NCI-H1048 (cell line): ENCODE data around the gene PTH2.
"Not testable (repeated sequence)": the region's sequence is repeated elsewhere in the genome, so short reads cannot be mapped to it uniquely, and the experiment has no call there.

Experiments used
- DNase-seq: peaks from one replicate; lab custom pipeline; 2025; lab: John Stamatoyannopoulos, UW

The PTH2 gene, protein sequence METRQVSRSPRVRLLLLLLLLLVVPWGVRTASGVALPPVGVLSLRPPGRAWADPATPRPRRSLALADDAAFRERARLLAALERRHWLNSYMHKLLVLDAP

DNA sequence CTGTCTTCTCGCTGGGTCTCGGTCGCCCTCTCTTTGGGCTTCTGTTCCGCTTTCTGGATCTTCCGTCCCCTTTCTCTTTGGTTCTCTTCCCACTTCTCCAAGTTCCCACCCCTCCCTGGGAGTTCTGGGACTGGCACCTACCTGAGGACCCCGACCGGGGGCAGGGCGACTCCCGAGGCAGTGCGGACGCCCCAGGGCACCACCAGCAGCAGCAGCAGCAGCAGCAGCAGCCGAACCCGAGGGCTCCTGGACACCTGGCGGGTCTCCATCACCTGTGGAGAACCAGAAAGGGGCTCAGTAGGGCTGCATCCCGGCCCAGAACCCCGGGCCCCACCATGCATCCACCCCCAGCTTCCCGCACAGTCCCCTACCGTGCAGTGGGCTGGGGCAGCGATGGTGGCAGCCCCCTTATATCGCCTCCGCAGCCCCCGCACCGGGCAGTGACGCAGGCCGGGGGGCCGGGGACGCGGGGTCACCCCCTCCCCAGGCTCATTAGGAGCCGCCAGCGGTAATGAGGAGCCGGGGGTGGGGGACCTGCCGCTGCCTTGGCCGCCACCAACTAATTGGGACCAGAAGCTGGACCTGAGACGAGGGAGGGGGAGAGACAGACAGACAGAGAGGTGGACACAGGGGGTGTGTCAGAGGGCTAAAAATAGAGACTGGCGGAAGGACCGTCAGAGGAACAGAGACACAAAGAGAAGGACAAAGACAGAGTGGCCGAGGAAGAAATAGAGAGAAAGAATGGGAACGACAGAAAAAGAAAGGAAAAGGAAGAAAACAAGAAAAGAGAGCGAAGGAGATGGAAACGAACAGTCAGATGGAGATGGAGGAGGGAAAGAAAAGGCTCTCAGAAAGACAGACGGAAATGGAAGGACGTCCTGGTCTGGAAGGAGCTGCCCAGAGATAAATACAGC lies at the start of gene PTH2:
Gene PTH2 (minus strand): TSS at position 371 of the 914 bp plus-strand sequence. CDS start 102 bp downstream, at position 269.
- no peak for DNase-seq

DNA sequence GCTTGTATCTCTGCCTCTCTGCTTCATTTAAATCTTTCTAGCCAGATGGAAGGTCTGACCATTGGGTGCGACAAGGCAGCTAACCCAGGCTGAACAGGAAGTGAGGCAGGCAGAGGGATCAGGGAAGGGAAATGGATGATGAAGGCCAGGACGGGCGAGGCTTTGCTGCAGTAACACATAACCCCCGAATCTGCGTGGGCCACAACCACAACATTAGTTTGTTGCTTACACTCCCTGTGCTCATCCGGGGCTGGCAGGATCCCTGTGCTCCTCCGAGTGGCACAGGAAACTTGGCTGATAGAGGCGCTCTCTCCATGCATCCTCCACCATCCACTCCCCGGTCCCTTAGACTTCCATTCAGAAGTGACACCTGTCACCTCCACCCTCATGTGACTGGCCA lies 49.7 kb upstream of the PTH2 start:
- DNase-seq: no peak

DNA sequence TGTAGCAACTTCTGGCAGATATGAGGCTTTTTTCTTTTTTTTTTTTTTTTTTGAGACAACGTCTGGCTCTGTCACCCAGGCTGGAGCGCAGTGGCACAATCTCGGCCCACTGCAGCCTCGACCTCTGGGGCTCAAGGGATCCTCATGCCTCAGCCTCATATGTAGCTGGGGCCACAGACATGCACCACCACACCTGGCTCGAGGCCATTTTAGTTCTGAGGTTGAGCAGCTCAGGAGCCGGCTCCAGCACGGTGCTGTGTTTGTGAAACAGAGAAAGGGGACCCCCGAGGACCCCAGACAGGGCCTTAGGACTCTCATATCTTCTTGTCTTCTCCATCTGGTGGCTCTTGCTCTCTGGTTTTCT lies 47.4 kb upstream of the PTH2 start:
- no peak for DNase-seq

DNA sequence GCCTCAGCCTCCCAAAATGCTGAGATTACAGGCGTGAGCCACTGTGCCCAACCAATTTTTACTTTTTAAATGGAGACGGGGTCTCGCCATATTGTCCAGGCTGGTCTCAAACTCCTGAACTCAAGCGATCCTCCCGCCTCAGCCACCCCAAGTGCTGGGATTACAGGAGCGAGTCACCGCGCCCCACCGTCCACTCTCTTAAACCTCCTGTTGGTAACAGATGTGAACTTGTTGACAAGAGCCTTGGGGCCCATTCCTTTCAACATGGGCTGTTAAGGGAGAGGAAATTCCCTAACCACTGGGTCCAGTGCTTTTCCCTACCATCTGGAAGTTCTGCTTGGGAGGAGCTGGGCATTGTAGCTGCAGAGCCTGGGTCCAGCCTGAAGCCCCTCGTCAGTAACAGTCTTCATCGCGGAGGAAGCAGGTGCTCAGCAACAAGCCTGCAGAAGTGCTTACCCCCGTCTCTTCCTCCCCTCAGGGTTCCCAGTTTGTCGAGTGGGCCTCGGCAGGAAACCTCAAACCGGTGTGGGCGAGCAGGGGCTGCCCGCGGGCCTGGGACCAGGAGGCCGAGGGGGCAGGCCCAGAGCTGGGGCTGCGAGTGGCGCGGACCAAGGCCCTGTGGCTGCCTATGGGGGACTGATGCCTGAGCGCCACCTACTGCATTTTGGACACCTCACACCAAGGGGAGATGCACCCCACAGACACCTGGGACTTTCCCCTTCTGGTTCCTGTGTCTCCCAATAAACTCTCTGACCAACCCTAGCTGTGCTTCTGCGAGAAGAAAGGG lies 46.8 kb upstream of the PTH2 start:
- no peak for DNase-seq

DNA sequence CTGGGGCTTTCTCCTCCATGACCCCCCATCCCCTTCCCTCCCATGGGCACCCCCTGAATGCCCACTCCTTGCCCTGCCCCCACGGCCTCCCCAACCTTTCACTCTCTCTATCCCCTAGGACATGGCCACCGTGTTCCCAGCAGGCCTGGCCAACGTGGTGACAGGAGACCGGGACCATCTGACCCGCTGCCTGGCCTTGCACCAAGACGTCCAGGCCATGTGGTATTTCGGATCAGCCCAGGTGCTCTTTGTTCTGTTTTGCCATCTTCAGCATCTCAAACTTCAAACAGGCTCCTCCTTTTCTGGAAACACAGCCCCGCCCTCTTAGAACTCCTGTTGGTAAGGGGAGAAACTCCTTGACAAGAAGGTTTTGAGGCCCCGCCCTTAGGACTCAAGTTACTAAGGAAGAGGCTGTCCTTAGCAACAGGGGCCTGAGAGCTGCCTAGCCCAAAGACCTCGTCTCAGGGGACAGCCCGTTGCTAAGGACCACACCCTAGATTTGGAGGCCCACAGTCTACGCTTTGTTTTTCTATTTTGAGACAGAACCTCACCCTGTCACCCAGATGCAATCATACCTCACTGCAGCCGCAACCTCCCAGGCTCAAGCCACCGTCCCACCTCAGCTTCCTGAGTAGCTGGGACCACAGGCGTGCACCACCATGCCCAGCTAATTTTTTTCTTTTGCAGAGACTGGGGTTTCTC lies 45.7 kb upstream of the PTH2 start:
- DNase-seq: no peak

DNA sequence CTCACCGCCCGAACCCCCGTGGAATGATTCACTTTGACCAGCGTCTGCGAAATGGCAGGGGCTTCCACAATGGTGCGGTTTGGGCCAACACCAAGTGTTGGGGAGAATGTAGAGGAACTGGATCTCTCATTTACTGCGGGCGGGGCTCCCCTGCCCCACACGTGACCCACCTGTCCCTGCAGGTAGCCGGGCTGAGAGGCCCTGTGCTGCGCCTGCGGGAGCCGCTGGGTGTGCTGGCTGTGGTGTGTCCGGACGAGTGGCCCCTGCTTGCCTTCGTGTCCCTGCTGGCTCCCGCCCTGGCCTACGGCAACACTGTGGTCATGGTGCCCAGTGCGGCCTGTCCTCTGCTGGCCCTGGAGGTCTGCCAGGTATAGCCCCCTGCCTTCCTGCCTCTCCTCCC lies 45.0 kb upstream of the PTH2 start:
- no peak for DNase-seq

DNA sequence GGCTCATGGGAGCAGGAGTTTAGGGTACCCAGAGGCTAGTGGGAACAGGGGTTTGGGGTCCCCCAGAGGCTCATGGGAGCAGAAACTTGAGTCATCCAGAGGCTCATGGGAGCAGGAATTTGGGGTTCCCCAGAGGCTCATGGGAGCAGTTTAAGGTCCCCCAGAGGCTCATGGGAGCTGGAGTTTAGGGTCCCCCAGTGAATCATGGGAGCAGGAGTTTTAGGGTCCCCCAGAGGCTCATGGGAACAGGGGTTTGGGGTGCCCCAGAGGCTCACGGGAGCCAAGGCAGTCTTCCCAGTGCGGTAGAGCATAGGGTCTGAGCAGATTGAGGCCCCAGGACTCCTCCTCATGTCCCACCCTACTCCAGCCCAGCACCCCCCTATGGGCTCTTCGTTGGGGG lies 42.1 kb upstream of the PTH2 start:
- DNase-seq: no peak

DNA sequence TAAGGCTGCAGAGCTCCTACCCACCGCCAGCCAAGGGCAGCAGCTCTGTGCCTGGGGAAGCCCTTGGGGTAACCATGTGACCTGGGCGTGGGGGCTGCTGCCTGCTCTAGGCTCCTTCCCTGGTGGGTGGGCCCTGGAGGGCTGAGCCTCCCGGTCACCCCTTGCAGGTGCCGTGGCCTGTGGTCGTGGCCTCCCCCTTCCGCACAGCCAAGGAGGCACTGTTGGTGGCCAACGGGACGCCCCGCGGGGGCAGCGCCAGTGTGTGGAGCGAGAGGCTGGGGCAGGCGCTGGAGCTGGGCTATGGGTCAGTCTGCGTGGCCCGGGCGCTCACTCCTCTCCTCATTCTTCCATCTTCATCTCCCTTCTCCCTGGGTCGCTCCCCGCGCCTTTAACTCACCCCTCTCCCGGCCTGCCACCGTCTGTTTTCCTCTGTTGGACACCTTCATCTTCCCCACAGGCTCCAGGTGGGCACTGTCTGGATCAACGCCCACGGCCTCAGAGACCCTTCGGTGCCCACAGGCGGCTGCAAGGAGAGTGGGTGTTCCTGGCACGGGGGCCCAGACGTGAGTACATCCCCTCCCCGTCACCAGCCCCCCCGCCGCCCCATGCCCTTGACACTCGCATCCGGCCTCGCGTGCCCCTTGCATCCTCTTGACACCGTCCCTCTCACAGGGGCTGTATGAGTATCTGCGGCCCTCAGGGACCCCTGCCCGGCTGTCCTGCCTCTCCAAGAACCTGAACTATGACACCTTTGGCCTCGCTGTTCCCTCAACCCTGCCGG lies 40.9 kb upstream of the PTH2 start:
- no peak for DNase-seq

DNA sequence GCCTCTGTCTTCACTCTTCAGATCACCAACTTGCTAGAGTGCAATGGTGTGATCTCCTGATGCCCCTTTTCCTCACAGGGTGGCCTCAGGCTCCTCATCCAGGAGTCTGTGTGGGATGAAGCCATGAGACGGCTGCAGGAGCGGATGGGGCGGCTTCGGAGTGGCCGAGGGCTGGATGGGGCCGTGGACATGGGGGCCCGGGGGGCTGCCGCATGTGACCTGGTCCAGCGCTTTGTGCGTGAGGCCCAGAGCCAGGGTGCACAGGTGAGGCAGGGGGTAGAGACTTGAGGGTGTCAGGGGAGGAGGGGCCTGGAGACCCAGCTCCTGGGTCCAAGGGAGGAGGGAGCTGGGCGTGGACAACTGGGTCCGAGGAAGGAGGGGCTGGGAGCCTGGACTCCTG lies 39.3 kb upstream of the PTH2 start:
- no peak for DNase-seq

DNA sequence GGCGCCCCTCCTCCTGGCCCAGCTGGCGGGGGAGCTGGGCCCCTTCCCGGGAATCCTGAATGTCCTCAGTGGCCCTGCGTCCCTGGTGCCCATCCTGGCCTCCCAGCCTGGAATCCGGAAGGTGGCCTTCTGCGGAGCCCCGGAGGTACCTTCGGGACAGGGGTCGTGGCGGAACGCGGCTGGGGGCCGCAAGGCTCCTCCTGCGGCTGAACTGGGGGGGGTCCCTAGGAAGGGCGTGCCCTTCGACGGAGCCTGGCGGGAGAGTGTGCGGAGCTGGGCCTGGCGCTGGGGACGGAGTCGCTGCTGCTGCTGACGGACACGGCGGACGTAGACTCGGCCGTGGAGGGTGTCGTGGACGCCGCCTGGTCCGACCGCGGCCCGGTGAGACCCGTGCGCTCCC lies 38.4 kb upstream of the PTH2 start:
- DNase-seq: no peak

DNA sequence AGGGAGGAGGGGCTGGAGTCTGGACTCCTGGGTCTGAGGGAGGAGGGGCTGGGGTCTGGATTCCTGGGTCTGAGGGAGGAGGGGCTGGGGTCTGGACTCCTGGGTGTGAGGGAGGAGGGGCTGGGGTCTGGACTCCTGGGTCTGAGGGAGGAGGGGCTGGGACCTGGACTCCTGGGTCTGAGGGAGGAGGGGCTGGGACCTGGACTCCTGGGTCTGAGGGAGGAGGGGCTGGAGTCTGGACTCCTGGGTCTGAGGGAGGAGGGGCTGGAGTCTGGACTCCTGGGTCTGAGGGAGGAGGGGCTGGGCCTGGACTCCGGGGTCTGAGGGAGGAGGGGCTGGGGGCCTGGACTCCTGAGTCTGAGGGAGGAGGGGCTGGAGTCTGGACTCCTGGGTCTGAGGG lies 37.9 kb upstream of the PTH2 start:
- not testable (repeated sequence) for DNase-seq

DNA sequence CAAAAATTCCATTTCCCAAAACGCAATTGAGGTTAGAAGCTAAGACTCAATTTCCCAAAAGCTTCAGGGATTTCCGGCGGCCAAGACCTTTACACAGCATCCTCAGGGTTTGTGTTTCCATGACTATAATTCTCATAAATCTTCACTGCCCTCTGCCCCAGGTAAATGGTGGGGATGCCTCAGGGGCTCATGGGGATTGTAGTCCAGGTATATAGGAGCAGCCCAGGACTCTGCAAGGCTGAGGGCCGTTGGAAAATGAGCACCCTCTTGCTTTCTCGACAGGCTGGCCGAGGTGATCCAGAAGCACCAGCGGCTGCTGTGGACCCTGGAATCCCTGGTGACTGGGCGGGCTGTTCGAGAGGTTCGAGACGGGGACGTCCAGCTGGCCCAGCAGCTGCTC lies 36.1 kb upstream of the PTH2 start:
- DNase-seq: no peak

DNA sequence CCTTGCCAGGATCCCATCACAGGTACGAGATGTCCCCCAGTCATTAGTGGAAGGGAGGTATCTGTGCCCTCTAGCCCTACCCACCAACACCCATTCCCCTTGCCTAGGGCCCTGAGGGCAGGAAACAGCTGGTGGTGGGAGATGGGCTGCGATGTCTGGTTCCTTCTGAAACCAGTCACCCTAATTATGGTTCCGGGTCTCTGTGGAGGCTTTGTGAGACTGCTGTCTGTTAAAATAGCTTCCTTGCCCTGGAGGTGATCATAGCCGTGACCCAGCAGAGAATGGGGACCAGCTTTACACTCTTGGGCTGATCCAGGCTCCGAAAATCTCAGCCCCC lies 35.3 kb upstream of the PTH2 start:
- DNase-seq: no peak

DNA sequence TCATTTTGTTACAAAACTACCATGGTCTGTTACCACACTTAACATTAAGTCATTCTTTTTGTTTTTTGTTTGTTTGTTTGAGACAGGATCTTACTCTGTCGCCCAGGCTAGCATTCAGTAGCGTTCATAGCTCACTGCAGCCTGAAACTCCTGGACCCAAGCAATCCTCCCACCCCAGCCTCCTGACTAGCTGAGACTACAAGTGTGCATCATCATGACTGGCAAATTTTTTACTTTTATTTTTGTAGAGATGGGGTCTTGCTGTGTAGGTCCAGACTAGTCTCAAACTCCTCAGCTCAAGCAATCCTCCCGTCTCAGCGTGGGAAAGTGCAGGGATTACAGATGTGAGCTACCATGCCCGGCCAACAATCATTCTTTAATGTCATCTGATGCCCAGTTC lies 33.1 kb upstream of the PTH2 start:
- no peak for DNase-seq

DNA sequence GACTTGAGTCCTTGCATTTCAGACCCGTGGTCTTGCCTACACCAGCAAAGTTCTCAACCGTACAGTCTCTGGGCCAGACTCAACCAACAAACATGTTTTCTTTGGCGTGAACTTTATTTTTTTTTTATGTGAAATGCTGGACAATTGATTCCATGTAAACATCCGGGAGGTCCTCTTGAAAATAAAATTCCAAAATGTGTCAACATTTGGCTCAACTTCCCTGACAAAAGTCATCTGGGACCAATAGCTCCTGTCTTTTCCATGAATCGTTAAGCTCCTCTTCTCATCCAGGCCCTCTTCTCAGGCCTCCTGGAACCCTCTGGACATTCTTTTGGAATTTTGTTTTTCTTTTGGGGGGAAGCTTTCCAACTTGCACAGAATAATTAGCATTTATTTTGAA lies 32.5 kb upstream of the PTH2 start:
- DNase-seq: no peak

DNA sequence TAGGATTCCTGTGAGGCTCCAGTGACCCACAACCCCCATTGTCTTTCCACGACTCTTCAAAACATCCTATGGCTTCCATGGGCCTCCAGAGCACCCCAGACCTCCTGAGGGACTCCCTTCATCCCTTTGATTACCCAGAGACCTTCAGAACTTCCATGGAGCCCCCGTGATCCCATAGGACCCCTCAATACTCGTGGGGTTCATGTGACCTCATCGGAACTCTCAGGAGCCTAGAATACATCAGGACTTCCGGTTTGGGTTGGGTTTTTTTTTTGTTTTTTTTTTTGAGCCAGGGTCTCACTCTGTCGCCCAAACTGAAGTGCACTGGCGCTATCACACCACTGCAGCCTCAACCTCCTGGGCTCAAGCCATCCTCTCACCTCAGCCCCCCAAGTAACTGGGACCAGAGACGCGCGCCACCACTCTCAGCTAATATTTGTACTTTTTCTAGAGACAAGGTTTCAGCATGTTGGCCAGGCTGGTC lies 30.6 kb upstream of the PTH2 start:
- no peak for DNase-seq

DNA sequence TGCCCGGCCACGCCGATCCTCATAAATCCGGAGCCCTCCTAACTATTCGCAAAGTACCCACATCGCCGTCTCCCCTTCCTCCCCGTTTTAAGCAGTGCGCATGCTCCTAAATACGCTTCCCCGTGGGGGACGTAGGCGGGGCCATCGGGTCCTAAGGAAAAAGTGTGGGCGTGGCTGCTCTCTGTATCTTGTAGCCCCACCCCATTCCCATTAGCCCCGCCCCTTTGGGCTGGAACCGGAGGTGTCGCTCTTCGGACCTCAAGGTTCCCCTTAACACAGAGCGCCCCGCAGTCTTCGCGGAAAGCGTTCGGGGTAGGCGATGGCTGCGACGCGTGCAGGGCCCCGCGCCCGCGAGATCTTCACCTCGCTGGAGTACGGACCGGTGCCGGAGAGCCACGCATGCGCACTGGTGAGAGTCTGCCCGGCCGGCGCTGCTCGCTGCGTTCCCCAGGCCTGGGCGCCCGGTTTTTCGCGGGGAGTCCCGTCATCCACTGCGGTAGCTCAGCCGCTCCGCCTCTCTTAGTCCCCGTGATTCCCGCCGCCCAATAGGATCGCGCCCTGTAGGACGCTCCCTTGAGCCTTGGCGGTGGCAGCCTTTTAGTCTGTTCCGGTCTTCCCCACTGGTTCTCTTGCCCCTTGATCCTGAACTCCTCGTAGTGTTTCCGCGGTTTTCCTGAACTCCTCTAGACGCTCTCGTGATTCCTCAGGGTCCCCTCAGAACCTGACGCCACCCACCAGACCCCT lies 29.9 kb upstream of the PTH2 start, which contains the start of gene ALDH16A1:
Gene ALDH16A1 (plus strand): TSS at position 213 of the 744 bp plus-strand sequence. CDS start 107 bp downstream, at position 320.
- DNase-seq: peak; percentile 91

DNA sequence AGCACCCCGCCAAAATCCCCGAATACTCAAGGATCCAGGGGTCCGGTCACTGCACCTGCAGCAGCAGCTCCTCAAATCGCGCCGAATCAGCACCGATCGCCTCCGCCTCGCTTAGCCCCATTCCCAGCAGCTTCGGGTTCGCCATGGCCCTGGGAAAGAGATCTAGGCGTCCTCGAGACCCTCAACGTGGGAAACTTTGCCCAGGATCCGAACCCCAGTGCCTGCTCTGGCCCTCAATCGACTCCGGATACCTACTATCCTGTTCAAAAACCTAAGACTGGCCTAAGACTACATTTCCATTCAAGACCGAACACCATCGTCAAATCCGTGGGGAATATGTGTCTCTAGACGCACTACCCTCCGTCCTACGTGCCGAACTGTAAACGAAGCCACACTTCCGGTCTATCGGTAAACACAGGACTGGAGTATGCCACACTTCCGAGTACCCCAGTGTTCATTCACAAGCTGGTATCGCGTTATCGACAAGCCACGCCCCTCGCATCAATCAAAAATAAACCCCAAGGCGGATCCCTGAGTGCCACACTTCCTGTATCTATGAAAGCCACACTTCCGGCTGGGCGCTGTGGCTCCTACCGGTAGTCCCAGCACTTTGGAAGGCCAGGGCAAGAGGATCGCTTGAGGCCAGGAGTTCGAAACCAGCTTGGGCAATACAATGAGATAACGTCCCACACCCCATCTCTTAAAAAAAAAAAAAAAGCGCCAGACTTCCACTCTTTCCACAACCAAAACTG lies 28.4 kb upstream of the PTH2 start, which contains the start of gene PIH1D1:
Gene PIH1D1 (minus strand): TSS at position 385 of the 752 bp plus-strand sequence. CDS start 240 bp downstream, at position 145.
- DNase-seq: peak; percentile 93

DNA sequence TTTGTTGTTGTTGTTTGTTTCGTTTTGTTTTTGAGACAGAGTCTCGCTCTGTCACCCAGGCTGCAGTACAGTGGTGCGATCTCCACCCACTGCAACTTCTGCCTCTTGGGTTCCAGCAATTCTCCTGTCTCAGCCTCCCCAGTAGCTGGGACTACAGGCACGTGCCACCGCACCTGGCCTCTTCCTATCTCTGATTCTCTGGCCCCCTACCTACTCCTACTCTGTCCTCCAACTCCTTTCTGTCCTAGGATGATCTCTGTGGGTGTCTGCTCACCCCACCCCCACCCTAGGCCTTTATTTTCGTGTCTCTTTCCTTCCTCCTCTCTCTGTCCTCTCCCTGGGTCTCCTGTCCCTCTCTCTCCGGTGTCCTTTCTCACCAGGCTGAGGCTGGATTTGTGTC lies 27.2 kb upstream of the PTH2 start:
- no peak for DNase-seq

DNA sequence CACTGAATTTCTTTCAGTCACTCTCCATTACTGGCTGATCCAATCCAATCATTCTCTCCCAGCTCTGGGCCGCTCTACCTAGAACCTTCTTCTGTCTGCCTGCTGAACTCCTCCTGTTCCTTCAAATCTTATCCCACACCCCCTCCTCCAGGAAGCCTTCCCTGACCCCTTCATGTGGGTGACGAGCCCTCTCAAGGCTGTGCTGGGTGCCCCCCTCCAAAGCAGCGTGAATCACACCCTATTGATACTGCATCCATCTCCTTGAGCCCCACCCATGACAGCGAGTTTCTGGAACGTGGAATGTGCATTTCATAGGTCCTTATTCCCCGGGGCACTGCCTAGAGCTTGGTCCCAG lies 25.2 kb upstream of the PTH2 start:
- DNase-seq: no peak
